GM18507 (cell line): ENCODE measurements around the gene VANGL2.
A peak's percentile ranks its signal among the peaks of the same experiment; 100 is the strongest.
"Not testable (repeated sequence)": the region's sequence is repeated elsewhere in the genome, so short reads cannot be mapped to it uniquely, and the experiment has no call there.

Experiments
- DNase-seq: peaks from one replicate; pipeline ENCODE4 v3.0.0; 2011; ENCODE audit warnings: low read depth; ENCODE audit not compliant: insufficient read length; ENCODE audit errors: extremely low spot score
- FAIRE-seq: peaks from 2 replicates; lab custom pipeline; 2011; peaks lifted over from hg19 to GRCh38; lab: Jason Lieb, UNC

The VANGL2 gene

DNA sequence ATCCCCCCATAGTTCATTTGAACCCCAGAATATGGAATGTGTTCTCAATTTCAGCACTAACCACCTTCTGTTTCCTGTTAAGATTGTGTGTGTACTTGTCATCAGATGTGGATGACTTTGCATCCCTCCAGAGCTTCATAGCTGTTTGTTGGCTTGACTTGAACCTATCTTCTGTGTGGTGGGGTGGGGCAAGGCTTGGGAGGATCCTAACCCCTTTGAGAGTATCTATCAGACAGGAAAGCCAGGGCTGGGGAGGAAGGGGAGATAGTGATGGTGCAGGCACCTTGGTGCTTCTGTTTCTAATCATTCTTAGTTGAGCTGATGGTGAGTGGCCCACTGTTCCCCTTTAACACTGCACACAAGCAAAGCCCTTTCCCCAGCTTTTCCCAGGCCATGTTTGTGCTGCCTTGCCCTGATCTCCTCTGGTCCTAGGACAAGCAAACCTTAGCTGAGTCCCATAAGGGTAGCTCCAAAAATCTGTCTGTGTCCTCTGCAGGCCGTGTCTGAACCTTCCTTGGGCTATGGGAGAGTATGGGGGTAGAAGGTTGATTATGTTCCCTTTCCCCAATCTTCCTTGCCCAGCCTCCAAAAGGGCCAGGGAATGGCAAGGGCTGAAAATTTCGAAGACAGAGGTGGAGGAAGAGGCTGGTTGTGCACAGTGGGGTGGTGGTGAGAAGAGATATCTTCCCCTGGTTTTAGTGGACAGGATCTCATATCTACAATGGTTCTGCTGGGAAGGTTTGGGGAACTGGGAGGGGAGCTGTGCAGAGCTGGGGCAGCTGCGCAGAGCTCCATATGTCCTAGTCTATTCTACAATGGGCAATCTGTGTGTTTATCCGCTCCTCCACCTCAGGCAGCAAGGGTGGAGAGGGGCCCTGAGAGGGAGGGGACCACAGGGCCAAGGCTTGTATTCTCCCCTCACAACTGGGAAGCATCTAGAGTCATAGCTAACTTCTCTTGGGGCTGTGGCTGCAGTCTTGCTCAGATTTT lies 32.1 kb upstream of the VANGL2 start:
- FAIRE-seq (no peak), DNase-seq (no peak)

DNA sequence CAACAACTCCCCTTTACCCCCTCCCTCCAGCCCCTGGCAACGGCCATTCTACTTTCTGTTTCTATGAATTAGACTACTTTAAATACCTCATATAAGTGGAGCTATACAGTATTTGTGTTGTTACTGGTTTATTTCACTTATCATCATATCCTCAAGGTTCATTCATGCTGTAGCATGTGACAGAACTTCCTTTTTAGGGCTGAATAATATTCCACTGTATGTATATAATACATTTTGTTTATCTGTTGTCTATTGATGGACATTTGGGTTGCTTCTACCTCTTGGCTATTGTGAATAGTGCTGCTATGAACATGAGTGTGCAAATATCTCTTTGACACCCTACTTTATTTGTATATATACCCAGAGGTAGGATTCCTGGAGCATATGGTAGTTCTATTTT lies 31.3 kb upstream of the VANGL2 start:
- no peak for FAIRE-seq

DNA sequence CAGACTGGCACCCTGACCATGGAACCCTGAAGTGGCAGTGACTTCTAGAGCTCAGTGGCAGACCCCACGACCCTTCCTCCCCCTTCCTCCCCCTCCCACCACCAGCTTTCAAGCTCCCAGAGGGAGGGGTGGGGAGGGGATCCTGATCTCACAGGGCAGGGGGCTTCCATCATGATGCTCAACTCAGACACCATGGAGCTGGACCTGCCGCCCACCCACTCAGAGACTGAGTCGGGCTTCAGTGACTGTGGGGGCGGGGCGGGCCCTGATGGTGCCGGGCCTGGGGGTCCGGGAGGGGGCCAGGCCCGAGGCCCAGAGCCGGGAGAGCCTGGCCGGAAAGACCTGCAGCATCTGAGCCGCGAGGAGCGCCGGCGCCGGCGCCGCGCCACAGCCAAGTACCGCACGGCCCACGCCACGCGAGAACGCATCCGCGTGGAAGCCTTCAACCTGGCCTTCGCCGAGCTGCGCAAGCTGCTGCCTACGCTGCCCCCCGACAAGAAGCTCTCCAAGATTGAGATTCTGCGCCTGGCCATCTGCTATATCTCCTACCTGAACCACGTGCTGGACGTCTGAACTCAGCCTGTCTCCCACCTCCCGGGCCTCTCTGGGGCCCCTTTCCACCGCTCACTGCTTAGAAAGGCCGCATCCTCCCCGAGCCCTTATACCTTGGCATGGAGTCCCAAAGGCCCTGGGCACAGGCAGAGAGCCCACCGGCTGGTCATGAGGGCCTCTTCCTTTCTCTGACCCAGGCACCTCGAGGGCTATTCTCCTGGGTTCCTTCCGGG lies 29.6 kb upstream of the VANGL2 start:
- FAIRE-seq, result no peak

More for the DNA sequence above, 31.3 kb upstream of the VANGL2 start:
- DNase-seq, result no peak

DNA sequence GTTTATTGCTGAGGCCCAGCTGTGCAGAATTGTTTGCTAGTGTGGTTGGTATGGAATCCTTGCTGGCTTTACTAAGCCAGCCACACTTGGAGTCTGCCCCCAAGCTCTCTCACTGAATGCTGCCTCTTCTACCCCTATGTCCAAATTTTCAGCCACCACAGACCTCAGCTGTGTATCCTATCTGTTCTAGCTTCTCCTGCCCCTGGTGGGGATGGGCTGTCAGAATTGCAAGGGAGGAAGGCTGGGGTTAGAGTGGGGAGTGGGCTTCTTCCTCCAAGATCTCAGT lies 29.1 kb upstream of the VANGL2 start:
- FAIRE-seq (no peak), DNase-seq (no peak)

More for the DNA sequence above, 29.6 kb upstream of the VANGL2 start:
- DNase-seq, result no peak

DNA sequence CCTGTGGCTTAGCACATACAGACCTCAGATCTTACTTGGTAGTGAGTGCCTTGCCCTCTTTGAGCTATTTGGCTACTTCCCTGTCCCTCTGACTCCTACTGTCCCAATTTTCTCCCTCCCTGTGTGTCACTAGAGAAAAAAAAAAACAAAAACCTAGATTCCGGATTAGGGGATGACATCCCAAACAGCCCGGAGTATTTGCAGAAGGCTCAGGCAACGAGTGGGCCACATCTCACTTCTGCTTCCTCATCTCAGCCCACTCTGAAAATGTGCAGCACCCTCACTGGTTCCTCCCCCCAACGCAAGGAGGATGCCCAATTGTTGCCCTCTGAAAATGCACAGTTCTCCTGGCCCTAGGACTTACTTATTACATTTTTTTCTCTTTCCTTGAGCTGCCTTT lies 28.6 kb upstream of the VANGL2 start:
- DNase-seq (no peak), FAIRE-seq (no peak)

DNA sequence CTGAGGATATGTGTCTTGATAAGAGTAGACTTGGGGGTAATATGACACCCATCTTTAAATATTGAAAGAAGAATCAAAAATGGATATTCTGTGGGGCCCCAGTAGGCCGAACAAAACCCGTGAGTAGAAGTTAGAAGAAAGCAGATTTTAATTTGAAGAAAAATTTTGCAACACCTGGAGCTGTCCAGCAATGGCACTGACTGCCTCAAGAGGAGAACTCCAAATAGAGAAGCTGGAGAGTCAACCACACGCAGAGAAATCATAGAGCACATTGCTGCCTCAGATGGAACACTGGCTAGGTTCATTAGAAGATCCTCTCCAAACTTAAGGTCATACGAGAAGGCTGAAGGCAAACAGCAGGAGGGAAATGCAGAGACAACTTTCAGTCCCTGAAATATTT lies 26.7 kb upstream of the VANGL2 start:
- DNase-seq (no peak), FAIRE-seq (no peak)

DNA sequence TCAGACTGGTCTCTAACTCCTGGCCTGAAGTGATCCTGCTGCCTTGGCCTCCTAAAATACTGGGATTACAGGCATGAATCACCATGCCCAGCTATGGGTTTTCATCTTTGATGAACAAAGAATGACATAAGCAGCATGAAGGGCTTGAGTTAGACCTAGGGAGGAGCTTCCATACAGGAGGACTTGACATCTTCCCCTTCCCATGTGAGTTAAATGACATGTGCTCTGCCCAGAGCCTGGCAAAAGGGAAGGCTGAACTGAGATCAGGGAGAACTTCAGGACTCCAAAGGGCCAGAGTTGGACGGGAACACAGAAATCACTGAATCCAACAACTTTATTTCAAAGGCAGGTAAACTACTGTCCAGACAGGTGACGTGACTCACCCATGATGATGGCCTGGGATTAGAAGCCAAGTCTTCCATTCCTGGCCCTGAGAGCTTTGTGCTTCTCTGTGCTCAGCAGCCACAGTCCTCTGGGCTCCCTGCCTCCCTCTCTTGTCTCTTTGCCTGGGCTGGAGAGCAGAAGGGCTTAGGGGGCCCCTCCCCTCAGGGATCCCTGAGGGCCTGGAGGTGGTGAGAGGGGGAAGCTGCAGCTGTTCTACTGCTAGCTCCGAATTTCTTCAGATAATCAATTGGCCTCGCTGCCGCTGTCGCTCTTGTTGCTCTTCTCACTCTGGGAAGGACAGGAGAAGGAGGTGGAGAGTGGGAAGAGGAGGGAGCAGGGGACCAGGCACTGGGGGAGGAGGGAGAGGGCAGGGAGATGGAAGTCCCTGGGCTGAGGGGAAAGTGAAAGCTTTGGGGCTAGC lies 25.9 kb upstream of the VANGL2 start:
- DNase-seq (no peak), FAIRE-seq (no peak)

DNA sequence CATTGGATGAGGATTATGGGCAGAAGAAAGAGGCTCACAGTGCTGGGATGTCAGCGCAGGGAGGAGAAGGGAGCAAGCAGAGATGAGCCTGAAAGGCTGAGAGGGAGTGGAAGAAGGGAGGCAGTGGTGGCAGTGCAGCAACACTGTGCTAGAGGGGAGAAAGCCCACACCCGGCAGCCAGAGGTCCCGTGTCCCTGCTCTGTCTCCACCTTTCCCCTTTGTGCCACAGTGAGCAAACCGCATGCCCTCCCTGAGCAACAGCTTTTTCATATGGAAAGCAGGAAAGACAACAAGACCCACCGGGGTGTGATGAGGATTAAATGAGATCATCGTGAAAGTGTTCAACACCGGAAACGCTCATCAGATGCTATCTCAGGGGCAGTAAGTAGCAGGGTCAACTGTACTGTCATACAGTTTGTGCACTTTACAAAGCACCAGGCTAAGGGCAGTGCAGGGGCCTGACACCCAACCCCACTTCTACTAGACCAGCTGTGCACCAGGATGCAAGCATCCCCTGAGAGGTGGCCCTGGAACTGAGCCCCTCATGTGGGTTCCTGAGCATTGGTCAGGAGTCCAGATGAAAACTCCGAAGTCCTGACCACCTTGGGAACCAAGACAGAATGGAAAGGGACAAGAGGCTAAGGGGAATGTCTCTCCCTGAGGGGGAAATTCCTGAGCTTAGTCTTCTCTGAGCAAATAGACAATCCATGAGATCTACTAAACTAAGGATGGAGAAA lies 24.4 kb upstream of the VANGL2 start:
- peak; percentile 75 for FAIRE-seq

DNA sequence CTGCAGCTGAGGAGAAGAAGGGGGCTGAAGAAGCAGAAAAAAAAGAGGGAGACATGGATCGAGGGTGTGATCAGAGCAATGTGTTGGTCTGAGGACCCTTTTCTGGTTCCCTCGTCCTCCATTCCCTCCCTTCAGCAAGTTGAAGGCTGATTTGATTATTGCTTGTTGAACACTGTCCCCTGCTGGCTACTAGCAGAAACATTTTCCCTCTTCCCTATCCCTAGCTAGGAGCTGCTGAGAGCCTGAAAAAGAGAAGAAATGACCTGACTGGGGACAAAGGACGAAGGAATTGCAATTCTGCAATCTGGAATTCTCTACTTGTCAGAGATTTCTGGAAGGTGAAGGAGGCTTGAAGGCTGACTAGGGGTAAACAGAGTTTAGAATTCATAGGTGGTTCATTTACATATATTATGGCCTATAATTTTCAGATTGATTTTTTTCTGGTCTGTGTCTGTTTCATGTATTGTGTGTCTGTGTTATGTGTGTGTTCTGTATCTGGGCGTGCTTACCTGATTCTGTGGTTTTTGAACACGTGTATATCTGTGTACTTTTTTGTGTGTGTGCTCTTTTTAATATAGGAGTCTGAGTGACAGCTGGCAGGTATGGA lies 23.7 kb upstream of the VANGL2 start:
- peak; percentile 40 for DNase-seq
- FAIRE-seq, result peak; percentile 91

More for the DNA sequence above, 24.4 kb upstream of the VANGL2 start:
- no peak for DNase-seq

DNA sequence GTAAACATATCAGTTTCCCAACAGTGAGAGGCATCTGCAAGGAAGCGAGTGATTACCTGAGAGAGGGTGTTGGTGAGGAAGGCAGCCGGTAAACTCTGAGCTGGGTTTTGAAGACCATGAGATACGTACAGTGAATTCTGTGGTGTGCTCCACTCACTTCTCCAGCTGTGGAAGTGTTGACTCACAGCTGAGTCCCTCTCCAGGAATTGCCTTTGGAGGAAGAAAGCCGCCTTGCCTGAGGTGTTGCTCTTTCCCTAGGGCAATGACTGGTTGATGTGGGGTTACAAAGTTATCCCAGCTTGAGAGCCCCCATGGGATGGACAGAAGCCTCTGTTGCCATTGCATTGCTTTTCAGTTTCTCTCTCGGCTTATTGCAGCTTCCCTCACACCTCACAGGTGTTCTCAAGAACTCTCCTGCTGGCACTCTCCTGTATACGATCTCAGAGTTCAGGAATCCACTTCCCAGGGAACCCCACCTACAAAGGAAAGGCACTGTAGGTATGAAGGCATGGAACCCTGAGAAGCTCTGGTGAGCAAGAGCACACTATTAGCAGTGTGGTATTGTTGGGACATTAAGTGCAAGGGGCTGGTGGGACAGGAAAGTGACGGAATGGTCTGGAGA lies 22.7 kb upstream of the VANGL2 start:
- no peak for FAIRE-seq

DNA sequence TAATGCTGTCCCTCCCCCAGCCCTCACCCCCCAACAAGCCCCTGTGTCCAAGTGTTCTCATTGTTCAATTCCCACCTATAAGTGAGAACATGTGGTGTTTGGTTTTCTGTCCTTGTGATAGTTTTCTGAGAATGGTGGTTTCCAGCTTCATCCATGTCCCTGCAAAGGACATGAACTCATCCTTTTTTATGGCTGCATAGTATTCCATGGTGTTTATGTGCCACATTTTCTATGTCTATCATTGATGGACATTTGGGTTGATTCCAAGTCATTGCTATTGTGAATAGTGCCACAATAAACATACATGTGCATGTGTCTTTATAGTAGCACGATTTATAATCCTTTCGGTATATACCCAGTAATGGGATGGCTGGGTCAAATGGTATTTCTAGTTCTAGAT lies 15.6 kb upstream of the VANGL2 start:
- not testable (repeated sequence) for FAIRE-seq, DNase-seq

More for the DNA sequence above, 22.7 kb upstream of the VANGL2 start:
- DNase-seq, result no peak

DNA sequence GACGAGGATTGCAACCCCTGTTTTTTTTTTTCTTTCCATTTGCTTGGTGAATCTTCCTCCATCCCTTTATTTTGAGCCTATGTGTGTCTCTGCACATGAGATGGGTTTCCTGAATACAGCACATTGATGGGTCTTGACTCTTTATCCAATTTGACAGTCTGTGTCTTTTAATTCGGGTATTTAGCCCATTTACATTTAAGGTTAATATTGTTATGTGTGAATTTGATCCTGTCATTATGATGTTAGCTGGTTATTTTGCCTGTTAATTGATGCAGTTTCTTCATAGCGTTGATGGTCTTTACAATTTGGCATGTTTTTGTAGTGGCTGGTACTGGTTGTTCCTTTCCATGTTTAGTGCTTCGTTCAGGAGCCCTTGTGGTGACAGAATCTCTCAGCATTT lies 12.0 kb upstream of the VANGL2 start:
- FAIRE-seq, DNase-seq: not testable (repeated sequence)

DNA sequence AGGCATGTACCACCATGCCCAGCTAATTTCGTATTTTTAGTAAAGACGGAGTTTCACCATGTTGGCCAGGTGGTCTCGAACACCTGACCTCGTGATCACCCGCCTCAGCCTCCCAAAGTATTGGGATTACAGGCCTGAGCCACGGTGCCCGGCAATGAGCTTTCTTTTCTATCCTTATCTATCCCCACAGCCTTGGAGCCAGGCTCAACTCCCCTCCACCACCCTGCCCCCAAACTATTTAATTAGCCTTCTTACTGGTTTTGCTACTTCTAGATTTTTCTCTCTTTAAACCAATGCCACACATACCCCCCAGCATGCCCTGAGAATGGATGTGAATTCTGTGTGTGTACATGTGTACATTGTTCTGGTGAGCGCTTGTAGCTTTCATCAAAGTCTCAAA lies 5.7 kb upstream of the VANGL2 start:
- FAIRE-seq (no peak), DNase-seq (no peak)

DNA sequence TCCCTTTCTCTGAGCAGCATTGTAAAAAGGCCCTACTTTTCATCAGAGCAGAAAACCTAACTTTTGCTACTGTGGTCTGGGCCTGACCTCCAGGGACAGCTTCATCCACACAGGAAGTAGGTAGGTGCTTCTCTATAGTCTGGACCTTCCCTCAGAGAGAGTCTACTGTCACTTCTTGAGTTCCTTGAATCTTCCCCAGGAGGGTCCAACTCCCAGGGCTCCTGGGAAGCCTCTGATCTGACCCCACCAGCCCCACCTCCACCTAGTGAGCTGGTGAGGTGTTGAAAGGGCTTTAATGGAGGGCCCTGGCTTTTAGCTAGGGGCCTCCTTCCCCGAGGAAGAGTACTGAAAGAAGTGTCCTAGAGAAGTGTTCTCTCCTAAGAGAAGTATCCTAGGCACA lies 2.7 kb upstream of the VANGL2 start:
- FAIRE-seq (no peak), DNase-seq (no peak)

DNA sequence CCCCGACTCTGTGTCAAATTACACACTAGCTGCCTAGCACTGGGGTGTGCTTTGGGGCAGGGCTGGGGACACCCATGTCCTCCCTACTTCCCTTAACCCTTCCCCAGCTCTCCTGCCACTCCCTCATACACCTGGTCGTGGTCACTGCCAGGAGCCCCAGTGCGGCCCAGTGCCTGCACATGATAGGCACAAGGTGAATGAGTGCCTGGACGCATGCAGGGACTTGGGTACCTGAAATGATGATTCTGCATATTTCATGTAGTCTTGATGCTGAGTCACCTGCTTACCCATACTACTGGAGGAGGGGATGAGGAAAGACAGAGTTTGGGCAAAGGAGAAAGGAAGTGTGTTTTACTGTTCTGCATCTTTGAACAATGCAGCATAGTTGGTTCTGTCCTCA lies 1.5 kb upstream of the VANGL2 start:
- no peak for DNase-seq
- no peak for FAIRE-seq

DNA sequence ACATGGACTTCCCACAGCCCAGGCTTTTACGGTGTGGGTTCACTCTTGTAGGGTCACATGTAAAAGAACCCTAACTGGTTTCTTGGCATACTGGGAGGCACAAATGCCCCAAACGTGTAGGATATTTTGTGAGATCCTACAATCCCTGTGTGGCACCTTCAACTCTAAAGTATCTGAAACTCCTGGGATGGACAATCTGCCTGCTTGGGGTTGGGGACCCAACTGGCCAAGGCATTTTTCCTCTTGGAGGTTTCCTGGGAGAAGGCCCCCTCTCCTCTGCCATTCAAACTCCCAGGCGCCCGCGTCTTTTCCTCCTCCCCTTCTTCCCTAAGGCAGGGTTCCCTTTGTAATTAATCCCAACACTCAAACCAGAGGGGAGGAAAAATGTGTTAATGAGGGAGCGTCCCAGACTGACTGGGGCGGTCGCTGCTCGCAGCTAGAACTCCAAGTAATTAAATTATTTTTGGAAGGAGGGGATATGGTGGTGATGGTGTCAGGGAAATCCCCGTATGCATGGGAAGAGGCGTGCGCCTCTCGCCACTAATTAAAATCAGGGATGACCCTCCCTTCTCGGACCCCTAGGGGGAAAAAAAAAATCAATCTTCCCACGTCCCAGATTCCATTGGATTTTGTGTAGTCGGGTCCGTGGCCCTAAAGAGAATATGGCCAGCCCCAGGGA lies 681 bp upstream of the VANGL2 start:
- no peak for FAIRE-seq

DNA sequence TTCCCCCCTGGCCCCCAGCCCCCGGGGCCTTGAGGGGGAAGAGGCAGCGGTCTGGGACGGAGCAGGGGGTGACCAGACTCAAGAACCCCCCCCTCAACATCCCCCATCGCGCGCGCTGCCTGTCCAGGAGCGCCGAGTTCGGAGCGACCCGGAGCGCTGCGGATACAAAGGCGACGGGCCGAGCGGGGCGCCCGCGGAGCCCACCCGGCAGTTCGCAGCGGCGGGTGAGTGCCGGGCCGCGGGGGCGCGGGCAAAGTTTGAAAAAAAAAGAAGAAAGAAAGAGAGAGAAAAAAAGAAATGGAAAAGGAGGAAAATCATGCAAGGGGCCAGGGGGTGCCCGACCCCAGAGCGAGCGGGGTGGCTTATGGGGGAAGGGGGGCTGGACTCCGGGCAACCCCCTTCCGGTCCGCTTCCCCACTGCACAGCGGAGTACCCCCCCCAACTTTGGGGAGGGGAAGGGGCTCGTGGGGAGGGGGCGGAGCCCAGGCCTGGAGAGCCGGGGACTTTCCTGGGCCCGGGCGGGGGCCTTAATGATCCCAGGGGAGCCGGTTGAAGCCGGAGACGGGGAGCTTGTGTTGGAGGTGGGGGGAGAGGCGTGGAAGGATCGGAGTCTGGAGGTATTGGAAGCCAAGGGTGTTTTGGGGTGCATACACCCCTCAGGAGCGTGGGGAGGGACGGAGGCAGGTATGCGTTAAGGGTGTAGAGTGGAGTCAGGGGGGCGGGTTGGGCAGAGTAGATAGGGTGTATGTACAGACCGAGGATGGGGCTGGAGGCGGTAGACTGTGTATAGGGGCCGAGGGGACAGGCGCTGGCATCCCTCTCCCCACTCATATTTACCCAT lies 502 bp downstream of the VANGL2 start:
- no peak for DNase-seq

More for the DNA sequence above, 681 bp upstream of the VANGL2 start:
- DNase-seq, result no peak

More for the DNA sequence above, 502 bp downstream of the VANGL2 start:
- FAIRE-seq, result no peak
